Renal cortex interstitium (tissue), 11 donors: ENCODE measurements around the gene XPNPEP3. TPM values are rescaled to one million over a fixed set of nuclear protein-coding genes. Genes with fewer than 3 reads are reported as not detected.

Experiments
- DNase-seq, 11 donors: peaks; one replicate each; pipeline ENCODE4 v3.0.0-alpha.2; 2013; ENCODE audit warnings: low read depth in 9 of 11, low spot score in 4 of 11; ENCODE audit errors: extremely low read depth in 1 of 11
- polyA plus RNA-seq, 3 donors: library from polyadenylated mRNA; unstranded; fragments of 120-200 nt; gene quantifications; one replicate each; pipeline ENCODE4 v1.2.1, GENCODE V29; 2013; ENCODE audit not compliant: insufficient read length in 3 of 3

Gene XPNPEP3
- polyA plus RNA-seq, 3 donors = 17.6 to 29.1 (median 20.3) TPM

DNA sequence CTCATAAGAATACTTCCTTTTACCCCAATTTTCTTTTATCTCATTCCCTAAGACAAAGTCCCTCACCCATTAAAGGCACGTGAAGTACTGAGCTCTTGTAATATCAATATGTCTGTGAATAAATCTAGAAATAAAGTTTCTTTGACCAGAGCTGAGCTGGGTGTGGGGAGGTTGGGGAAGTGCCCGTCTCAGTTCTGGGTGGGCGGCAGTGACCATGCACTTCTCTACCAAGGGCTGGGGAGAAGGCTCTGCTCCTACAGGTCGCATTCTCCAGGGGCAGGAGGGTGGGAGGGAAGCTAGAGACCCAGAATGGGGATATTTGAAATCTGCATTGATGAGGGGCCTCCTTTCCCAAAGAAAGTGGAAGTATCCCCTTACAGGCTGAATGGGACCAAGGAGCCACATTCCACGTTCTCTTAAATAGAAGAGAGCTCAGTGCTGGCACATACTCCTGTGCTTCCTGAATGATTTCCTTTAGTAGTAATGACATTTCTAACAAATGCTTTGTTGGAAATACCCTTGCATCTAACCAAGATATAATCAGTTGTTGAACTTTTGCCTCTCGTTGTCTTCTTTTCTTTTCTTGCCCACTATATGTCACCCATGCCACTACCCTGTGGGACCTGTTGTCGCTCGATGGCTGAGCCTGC lies 110.3 kb downstream of the XPNPEP3 start:
- DNase-seq = no peak

DNA sequence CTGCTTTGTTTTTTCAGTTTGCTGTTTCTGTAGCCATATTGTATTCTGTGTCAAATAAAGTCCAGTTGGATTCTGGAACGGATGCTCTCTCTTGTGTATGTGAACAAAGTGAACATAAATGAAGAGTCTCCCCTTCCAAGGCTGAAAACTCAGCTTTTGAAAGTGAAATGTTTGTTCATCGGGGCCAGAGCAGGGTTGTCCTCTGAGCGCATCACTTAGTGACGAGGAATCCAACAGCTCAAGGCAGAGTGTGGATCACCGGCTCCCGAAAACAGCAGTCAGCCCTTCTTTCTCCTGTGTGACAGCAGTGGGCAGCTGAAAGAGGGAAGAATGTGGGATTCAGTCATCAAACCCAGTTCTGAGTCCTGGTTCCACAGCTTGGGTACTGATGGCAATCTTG lies 115.6 kb downstream of the XPNPEP3 start:
- no peak for DNase-seq

DNA sequence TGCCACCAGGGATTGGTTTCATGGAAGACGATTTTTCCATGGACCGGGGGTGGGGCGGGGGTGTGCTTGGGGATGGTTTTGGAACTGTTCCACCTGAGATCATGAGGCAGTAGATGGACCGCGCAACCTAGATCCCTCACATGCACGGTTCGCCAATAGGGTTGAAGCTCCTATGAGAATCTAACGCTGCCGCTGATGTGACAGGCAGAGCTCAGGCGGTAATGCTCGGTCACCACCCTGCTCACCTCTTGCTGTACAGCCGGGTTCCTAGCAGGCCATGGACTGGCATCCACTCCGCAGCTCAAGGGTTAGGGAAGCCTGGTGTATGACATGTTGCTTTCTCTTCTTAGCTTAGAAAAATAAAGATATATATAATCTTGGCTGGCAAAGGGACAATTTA lies 116.2 kb downstream of the XPNPEP3 start:
- no peak for DNase-seq

- no peak for DNase-seq
These were observed 118.4 kb downstream of the XPNPEP3 start for GRCh38 chr22:40975366-40975765.

- no peak for DNase-seq
These were observed 120.1 kb downstream of the XPNPEP3 start for GRCh38 chr22:40976866-40977700.

DNA sequence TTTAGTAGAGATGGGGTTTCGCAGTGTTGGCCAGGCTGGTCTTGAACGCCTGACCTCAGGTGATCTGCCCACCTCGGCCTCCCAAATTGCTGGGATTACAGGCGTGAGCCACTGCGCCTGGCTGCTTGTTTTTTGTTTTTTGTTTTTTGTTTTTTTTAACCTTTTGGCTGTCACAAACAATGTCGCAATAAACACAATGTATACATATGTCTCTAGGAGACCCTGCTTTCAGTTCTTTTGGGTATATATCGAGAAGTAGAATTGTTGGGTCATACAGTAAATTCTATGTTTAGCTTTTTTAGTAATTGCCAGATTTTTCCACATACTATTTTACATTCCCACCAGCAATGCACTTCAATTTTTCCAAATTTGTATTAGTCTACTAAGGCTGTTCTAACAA lies 122.2 kb downstream of the XPNPEP3 start:
- no peak for DNase-seq

DNA sequence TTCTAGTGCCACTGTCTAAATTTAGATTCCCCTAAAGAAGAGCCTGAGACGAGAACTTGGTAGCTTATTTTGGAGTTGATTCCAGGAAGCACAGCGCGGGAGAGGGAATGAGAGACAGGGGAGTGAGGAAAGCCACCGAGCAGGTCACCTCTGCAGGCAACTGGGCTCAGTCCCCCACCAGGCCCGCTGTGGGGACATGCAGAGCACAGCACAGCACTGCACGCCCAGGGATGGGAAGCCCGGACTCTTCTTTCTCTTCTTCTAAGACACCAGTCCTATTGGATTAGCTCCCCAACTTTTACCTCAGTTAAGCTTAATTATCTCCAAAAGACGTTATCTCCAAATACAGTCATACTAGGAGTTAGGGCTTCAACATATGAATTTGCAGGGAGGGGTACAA lies 122.9 kb downstream of the XPNPEP3 start:
- DNase-seq = no peak

Other genes with a start within 250 kb of the XPNPEP3 start
- gene MRTFA, start 220.4 kb upstream of the XPNPEP3 start, polyA plus RNA-seq = 10 to 100 TPM; 19.2 to 29.6 (median 25.9) TPM
- gene MCHR1, start 177.7 kb upstream of the XPNPEP3 start, polyA plus RNA-seq = under 1 TPM; 0.26 to 0.47 (median 0.28) TPM
- 10 to 100 TPM; 34.3 to 42.1 (median 34.7) TPM for gene SLC25A17, start 37.8 kb upstream of the XPNPEP3 start, polyA plus RNA-seq
- gene ST13, start 509 bp upstream of the XPNPEP3 start, polyA plus RNA-seq = 100 to 1,000 TPM; 616 to 727 (median 645) TPM
- 1 to 10 TPM in 1 of 3 donors, under 1 TPM in 2; 0.29 to 1.0 (median 0.31) TPM for gene DNAJB7, start 5.0 kb downstream of the XPNPEP3 start, polyA plus RNA-seq
- gene RBX1, start 94.2 kb downstream of the XPNPEP3 start, polyA plus RNA-seq = 10 to 100 TPM; 62.6 to 76.6 (median 75.4) TPM
- 10 to 100 TPM; 64.8 to 79.5 (median 67.3) TPM for gene EP300, start 235.4 kb downstream of the XPNPEP3 start, polyA plus RNA-seq